Body of pancreas (tissue), 4 donors: Measurements from ENCODE around the gene FBXL20.

Source experiments
- POLR2A ChIP-seq, 3 donors: fragments of 450-650 bp; IDR thresholded peaks; one replicate each; pipeline ENCODE4 v1.6.1; 2016; ENCODE audit warnings: antibody characterized with exemption in 3 of 3, mild to moderate bottlenecking in 2 of 3
- TF ChIP-seq, protein P1 (sequence below), 7 experiments: fragments of 450-650 bp in 4 of 7; fragments of 200-600 bp in 3 of 7; sonication (generic) in 3 of 7; IDR thresholded peaks; one replicate each; pipeline ENCODE4 v1.5.1; 2016 to 2019; ENCODE audit warnings: antibody characterized with exemption in 7 of 7

DNA sequence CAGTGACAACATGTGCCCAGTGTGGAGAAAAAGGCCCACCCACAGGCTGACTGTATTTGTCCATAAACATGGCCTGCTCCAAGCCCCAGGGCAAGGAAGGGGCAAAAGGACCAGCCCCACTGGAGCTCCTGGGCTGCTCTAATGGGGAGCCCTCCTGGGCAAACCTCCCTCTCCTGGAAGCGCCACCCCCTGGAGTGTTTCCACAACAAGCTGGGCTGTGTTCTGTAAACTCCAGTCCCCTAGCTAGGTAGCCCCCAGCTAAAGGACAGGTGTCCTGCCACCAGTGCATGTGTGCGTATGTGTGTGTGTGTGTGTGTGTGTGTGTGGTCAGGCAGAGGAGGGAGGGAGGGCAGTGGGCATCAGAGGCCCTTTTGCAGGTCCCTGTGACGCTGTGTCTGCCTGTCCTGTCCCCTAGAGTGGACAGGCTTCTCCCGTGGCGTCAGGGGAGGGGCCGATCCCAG, 164.4 kb downstream of the FBXL20 start:
- no peak for TF ChIP-seq POLR2A (IDR thresholded peaks at IDR 0.05)
- TF ChIP-seq, protein P1, sequence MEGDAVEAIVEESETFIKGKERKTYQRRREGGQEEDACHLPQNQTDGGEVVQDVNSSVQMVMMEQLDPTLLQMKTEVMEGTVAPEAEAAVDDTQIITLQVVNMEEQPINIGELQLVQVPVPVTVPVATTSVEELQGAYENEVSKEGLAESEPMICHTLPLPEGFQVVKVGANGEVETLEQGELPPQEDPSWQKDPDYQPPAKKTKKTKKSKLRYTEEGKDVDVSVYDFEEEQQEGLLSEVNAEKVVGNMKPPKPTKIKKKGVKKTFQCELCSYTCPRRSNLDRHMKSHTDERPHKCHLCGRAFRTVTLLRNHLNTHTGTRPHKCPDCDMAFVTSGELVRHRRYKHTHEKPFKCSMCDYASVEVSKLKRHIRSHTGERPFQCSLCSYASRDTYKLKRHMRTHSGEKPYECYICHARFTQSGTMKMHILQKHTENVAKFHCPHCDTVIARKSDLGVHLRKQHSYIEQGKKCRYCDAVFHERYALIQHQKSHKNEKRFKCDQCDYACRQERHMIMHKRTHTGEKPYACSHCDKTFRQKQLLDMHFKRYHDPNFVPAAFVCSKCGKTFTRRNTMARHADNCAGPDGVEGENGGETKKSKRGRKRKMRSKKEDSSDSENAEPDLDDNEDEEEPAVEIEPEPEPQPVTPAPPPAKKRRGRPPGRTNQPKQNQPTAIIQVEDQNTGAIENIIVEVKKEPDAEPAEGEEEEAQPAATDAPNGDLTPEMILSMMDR (IDR thresholded peaks at IDR 0.05) = no peak
